Rectal smooth muscle tissue (tissue), 1 donor: ENCODE measurements around the gene ECHDC3.
A peak's percentile ranks its signal among the peaks of the same experiment; 100 is the strongest.

ENCODE experiments used
- H3K27ac ChIP-seq: one replicate; pipeline ENCODE4 v1.7.0; 2013; ENCODE audit warnings: low read depth, low read length, inconsistent platforms
- H3K27me3 ChIP-seq: one replicate; pipeline ENCODE4 v1.7.0; 2013; ENCODE audit warnings: low read length; ENCODE audit not compliant: control insufficient read depth, insufficient read depth
- H3K36me3 ChIP-seq: one replicate; pipeline ENCODE4 v1.7.0; 2013; ENCODE audit warnings: low read length; ENCODE audit not compliant: control insufficient read depth, insufficient read depth
- H3K4me1 ChIP-seq: one replicate; pipeline ENCODE4 v1.7.0; 2013; ENCODE audit warnings: low read length; ENCODE audit not compliant: control insufficient read depth, insufficient read depth
- H3K4me3 ChIP-seq: one replicate; pipeline ENCODE4 v1.7.0; 2013; ENCODE audit warnings: low read length
- H3K9ac ChIP-seq: one replicate; pipeline ENCODE4 v1.7.0; 2013; ENCODE audit warnings: low read length

The ECHDC3 gene

GRCh38 chr10:11742779-11743298 is 657 bp downstream of the ECHDC3 start:
- Histone ChIP-seq H3K27me3 (no peaks in the 10 kb centered on the region), H3K4me1 (no peaks in the 10 kb centered on the region), H3K9ac (no peak overlapping the region), H3K4me3 (peak overlapping the region; percentile 74), H3K27ac (no peak overlapping the region), H3K36me3 (no peaks in the 10 kb centered on the region)

DNA sequence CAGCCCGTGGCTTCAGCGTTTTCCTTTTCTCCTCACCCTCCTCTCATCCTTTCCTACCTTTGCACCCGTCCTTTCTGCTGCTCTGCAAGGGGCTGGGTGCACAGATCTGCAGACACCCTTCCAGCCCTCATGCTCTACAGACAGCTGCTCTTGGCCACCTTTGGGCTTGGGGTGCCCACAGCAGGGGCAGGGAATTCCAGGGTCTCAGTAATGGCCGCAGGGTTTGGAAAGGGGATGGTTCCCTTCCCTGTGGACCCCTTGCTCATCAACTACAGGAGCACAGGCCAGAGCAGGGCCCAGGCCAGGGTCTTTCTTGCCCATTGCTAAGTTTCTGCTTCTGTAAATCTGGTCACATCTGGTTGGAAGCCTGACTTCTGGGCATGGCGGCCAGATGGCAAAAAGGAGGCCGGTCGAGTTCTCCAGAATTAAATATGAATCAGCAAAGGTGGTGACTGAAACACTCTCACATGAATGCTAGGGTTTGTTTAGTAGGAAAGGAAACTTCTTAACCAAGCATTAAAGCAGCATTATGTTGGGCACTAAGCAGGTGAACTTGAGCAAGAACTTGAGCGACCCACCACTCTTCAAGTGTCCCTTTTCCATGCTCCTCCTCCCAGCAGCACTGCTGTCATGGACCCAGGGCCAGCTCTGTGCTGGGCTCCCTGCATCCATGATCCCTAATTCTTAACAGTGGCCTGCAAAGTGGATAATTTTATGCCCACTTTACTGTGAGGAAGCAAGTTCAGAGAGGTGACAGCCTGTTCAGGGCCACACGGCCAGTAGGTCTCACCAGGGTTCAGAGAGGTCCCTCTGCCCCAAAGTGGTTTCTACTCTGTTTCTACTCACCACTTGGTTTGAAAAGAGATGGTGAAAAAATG is 1.5 kb downstream of the ECHDC3 start:
- H3K9ac ChIP-seq: no peak overlapping the region
- no peaks in the 10 kb centered on the region for H3K4me1 ChIP-seq
- H3K36me3 ChIP-seq: no peaks in the 10 kb centered on the region
- no peak overlapping the region for H3K27ac ChIP-seq
- H3K27me3 ChIP-seq: no peaks in the 10 kb centered on the region
- no peak overlapping the region for H3K4me3 ChIP-seq

- Histone ChIP-seq H3K4me3 (no peak overlapping the region), H3K9ac (no peak overlapping the region), H3K4me1 (no peaks in the 10 kb centered on the region), H3K27me3 (no peaks in the 10 kb centered on the region), H3K27ac (no peak overlapping the region), H3K36me3 (no peaks in the 10 kb centered on the region)
These were observed 2.9 kb downstream of the ECHDC3 start for GRCh38 chr10:11745045-11745444.

GRCh38 chr10:11746883-11747539 is 4.8 kb downstream of the ECHDC3 start:
- H3K27me3 ChIP-seq: no peaks in the 10 kb centered on the region
- no peaks in the 10 kb centered on the region for H3K4me1 ChIP-seq
- no peak overlapping the region for H3K27ac ChIP-seq
- H3K4me3 ChIP-seq: no peak overlapping the region
- no peaks in the 10 kb centered on the region for H3K36me3 ChIP-seq
- no peak overlapping the region for H3K9ac ChIP-seq

GRCh38 chr10:11748866-11749265 is 6.7 kb downstream of the ECHDC3 start:
- Histone ChIP-seq H3K36me3 (no peaks in the 10 kb centered on the region), H3K4me1 (no peaks in the 10 kb centered on the region), H3K27ac (no peak overlapping the region), H3K4me3 (no peak overlapping the region), H3K9ac (no peak overlapping the region), H3K27me3 (no peaks in the 10 kb centered on the region)

DNA sequence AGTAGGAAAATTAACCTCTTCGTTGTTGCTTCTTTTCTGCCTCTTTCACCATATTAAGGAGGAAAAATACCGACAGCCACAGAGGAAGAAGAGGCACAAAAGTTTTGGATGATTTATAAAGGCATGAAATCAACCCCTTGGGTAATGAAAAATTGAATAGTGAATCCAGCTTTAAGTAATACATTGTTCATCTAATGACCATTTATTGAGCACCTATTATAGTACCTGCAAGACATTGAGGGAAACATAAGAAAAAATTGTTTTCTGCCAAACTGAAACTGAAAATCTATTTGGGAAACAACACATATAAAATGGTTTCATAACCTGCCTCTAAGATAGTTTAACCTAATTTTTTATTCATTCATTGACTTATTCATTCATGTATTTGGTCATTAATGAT is 8.2 kb downstream of the ECHDC3 start:
- Histone ChIP-seq H3K4me1 (no peaks in the 10 kb centered on the region), H3K36me3 (peaks cover 1% of the 10 kb centered on the region), H3K9ac (no peak overlapping the region), H3K27me3 (no peaks in the 10 kb centered on the region), H3K27ac (no peak overlapping the region), H3K4me3 (no peak overlapping the region)

GRCh38 chr10:11754173-11754572 is 12.0 kb downstream of the ECHDC3 start:
- Histone ChIP-seq H3K36me3 (peaks cover 5% of the 10 kb centered on the region), H3K27me3 (no peaks in the 10 kb centered on the region), H3K27ac (no peak overlapping the region), H3K4me1 (peaks cover 4% of the 10 kb centered on the region), H3K4me3 (no peak overlapping the region), H3K9ac (no peak overlapping the region)

- Histone ChIP-seq H3K9ac (no peak overlapping the region), H3K4me1 (peaks cover 4% of the 10 kb centered on the region), H3K27ac (no peak overlapping the region), H3K4me3 (no peak overlapping the region), H3K27me3 (no peaks in the 10 kb centered on the region), H3K36me3 (peaks cover 5% of the 10 kb centered on the region)
These were observed 12.4 kb downstream of the ECHDC3 start for GRCh38 chr10:11754620-11755019.

DNA sequence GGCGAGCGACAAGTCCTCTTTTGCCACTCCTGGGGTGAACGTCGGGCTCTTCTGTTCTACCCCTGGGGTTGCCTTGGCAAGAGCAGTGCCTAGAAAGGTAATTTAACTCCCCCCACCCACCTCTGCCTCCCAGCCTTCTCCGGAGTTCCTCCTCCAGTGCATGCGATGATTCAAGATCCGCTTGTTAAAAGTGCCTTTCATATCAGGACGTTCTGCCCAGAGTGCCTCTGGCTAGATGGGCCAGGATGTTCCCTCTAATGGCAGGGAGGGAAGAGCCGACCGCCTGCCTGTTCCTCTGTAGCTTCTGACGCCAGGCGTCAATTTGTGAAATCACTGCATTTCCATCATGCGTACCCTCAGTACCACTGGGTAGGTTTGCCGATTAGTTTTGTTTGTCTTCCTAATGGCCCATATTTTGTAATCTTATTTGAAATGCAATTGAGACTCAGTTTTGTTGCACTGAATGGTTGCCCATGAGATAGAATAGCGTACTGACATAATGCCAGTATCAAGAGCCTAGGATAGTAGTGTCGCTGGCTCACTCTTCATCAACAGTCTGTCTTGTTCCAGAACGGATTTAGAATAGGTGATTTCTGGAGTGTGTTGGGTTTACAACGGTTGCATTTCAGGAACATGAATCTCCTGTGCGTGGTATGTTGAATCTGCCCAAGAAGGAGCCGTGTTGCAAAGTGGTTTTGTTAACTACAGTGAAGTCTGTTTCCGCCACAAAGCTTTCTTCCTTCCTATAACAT is 13.5 kb downstream of the ECHDC3 start:
- H3K4me1 ChIP-seq: peaks cover 4% of the 10 kb centered on the region
- no peak overlapping the region for H3K4me3 ChIP-seq
- peaks cover 5% of the 10 kb centered on the region for H3K36me3 ChIP-seq
- H3K27ac ChIP-seq: no peak overlapping the region
- H3K9ac ChIP-seq: no peak overlapping the region
- H3K27me3 ChIP-seq: no peaks in the 10 kb centered on the region

GRCh38 chr10:11756766-11757315 is 14.7 kb downstream of the ECHDC3 start:
- Histone ChIP-seq H3K9ac (no peak overlapping the region), H3K27ac (no peak overlapping the region), H3K4me1 (peaks cover 4% of the 10 kb centered on the region), H3K27me3 (no peaks in the 10 kb centered on the region), H3K36me3 (peaks cover 5% of the 10 kb centered on the region), H3K4me3 (no peak overlapping the region)

DNA sequence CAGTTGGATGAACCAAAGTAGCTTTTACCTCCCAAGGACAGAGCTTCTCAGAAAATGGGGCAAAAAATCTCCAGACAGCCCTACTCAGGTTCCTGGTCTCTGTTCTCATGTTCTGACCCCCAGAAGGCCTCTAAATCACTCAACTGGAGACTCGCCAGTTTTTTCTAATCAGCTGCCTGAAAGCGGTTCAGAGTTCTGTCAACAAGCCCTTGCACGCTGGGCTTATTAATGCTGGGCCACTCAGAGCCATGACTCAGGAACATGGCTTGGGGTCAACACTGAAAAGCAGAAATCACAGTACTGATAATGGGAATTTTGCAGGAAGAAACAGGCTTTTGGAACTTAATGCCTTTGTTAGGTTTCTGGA is 15.3 kb downstream of the ECHDC3 start:
- Histone ChIP-seq H3K36me3 (peaks cover 5% of the 10 kb centered on the region), H3K4me1 (peaks cover 4% of the 10 kb centered on the region), H3K27me3 (no peaks in the 10 kb centered on the region), H3K4me3 (no peak overlapping the region), H3K9ac (no peak overlapping the region), H3K27ac (peak overlapping the region; percentile 45)

DNA sequence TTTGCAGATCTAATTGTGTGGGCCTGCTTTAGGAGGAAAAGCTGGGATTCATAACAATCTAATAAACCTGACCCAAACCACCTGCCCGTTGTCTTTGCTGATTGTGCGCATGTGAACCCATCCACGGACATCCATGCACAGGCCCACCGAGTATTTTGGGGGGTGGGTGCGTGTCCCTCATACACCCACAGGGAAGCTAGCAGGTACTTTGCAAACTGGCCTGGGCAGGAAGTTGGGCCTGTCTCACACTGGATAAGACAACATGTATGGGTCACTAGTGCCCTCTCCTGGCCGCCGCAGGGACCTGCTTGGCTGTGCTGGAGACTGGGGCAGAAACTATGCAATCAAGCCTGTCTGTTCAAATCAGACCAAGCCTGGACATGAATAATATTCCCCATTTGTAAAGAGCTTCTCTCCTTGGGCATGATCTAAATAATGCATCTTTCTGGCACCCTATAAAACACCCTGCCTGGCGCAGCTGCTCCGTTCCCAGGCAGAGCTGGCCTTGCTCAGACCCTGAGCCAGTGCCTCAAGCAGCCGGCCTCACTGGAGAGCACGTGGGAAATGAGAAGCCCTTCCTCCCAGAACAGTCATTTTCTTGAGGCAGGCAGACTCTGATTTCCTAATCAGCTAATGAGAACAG is 15.8 kb downstream of the ECHDC3 start:
- no peak overlapping the region for H3K4me3 ChIP-seq
- H3K27me3 ChIP-seq: no peaks in the 10 kb centered on the region
- H3K27ac ChIP-seq: peak overlapping the region; percentile 45
- peaks cover 5% of the 10 kb centered on the region for H3K36me3 ChIP-seq
- peaks cover 4% of the 10 kb centered on the region for H3K4me1 ChIP-seq
- no peak overlapping the region for H3K9ac ChIP-seq
